ENCODE measurements around the gene MED23. TPM values are rescaled to one million over a fixed set of nuclear protein-coding genes. Genes with fewer than 3 reads are reported as not detected.

The MED23 gene
- total RNA-seq, 6 donors from 2014 or later = 18.1 to 46.2 (median 23.9) TPM

GRCh38 chr6:131587909-131588308, 40.1 kb downstream of the MED23 start:
- Histone ChIP-seq H3K4me3 (no peak overlapping the region), H3K9me3 (no peaks in the 10 kb centered on the region), H3K4me1 (no peaks in the 10 kb centered on the region), H3K27me3 (no peaks in the 10 kb centered on the region), H3K27ac (no peak overlapping the region), H3K36me3 (peaks cover 51 to 99% (median 61%) of the 10 kb centered on the region in 4 donors)
- DNase-seq = no peak
- WGBS, 2 donors = 94 to 97% methylated on average over 4 of the region's 4 CpGs
- ATAC-seq (ENCODE audit: low FRiP score in 2 of 2) = no peak
- TF ChIP-seq CTCF (IDR thresholded peaks at IDR 0.05) (no peak), POLR2AphosphoS5 (IDR thresholded peaks at IDR 0.05) (no peak), EP300 (IDR thresholded peaks at IDR 0.05) (no peak), POLR2A (IDR thresholded peaks at IDR 0.05) (no peak)

- Histone ChIP-seq H3K36me3 (peaks cover 41 to 98% (median 54%) of the 10 kb centered on the region in 4 donors), H3K4me3 (no peak overlapping the region), H3K27ac (no peak overlapping the region), H3K27me3 (no peaks in the 10 kb centered on the region), H3K4me1 (no peaks in the 10 kb centered on the region), H3K9me3 (no peaks in the 10 kb centered on the region)
- ATAC-seq (ENCODE audit: low FRiP score in 2 of 2) (no peak), DNase-seq (no peak)
- WGBS, 2 donors = 87 to 88% methylated on average over 4 of the region's 4 CpGs
- TF ChIP-seq EP300 (IDR thresholded peaks at IDR 0.05) (no peak), CTCF (IDR thresholded peaks at IDR 0.05) (no peak), POLR2A (IDR thresholded peaks at IDR 0.05) (no peak), POLR2AphosphoS5 (IDR thresholded peaks at IDR 0.05) (no peak)
These were observed 41.5 kb downstream of the MED23 start for GRCh38 chr6:131586543-131586942.

GRCh38 chr6:131581523-131581922, 46.5 kb downstream of the MED23 start:
- Histone ChIP-seq H3K27me3 (no peaks in the 10 kb centered on the region), H3K27ac (no peak overlapping the region), H3K4me3 (no peak overlapping the region), H3K4me1 (no peaks in the 10 kb centered on the region), H3K9me3 (no peaks in the 10 kb centered on the region), H3K36me3 (peaks cover 10 to 84% (median 15%) of the 10 kb centered on the region in 4 donors)
- DNase-seq = no peak
- ATAC-seq (ENCODE audit: low FRiP score in 2 of 2) = peak in 1 of 2 donors; percentile 61
- TF ChIP-seq EP300 (IDR thresholded peaks at IDR 0.05) = no peak
- TF ChIP-seq POLR2AphosphoS5 (IDR thresholded peaks at IDR 0.05) = no peak
- TF ChIP-seq CTCF (IDR thresholded peaks at IDR 0.05) = no peak
- TF ChIP-seq POLR2A (IDR thresholded peaks at IDR 0.05) = no peak

- Histone ChIP-seq H3K27me3 (no peaks in the 10 kb centered on the region), H3K36me3 (peaks cover 0 to 31% (median 4%) of the 10 kb centered on the region in 4 donors), H3K9me3 (no peaks in the 10 kb centered on the region), H3K27ac (peak overlapping the region in 2 of 4 donors; percentile 52 to 55), H3K4me3 (no peak overlapping the region), H3K4me1 (no peaks in the 10 kb centered on the region)
- TF ChIP-seq POLR2A (IDR thresholded peaks at IDR 0.05) = no peak
- no peak for TF ChIP-seq EP300 (IDR thresholded peaks at IDR 0.05)
- no peak for TF ChIP-seq CTCF (IDR thresholded peaks at IDR 0.05)
- TF ChIP-seq POLR2AphosphoS5 (IDR thresholded peaks at IDR 0.05) = no peak
- ATAC-seq (ENCODE audit: low FRiP score in 2 of 2) (no peak), DNase-seq (no peak)
- 83 to 87% methylated on average over 5 of the region's 5 CpGs for WGBS, 2 donors
These were observed 52.1 kb downstream of the MED23 start for GRCh38 chr6:131575834-131576478.

GRCh38 chr6:131574686-131575085, 53.4 kb downstream of the MED23 start:
- TF ChIP-seq POLR2AphosphoS5 (IDR thresholded peaks at IDR 0.05) = no peak
- TF ChIP-seq POLR2A (IDR thresholded peaks at IDR 0.05) = no peak
- no peak for TF ChIP-seq EP300 (IDR thresholded peaks at IDR 0.05)
- no peak for TF ChIP-seq CTCF (IDR thresholded peaks at IDR 0.05)
- 95 to 96% methylated on average over 4 of the region's 4 CpGs for WGBS, 2 donors
- Histone ChIP-seq H3K27me3 (no peaks in the 10 kb centered on the region), H3K36me3 (peaks cover 0 to 25% (median 3%) of the 10 kb centered on the region in 4 donors), H3K27ac (peak overlapping the region in 2 of 4 donors; percentile 52 to 55), H3K4me1 (no peaks in the 10 kb centered on the region), H3K9me3 (no peaks in the 10 kb centered on the region), H3K4me3 (no peak overlapping the region)
- ATAC-seq (ENCODE audit: low FRiP score in 2 of 2) (no peak), DNase-seq (no peak)
